Thymus (tissue), 11 donors: ENCODE data around the gene RCOR1. TPM values are rescaled to one million over a fixed set of nuclear protein-coding genes. Genes with fewer than 3 reads are reported as not detected.

Experiments used
- DNase-seq, 9 donors: peaks; one replicate each; pipeline ENCODE4 v3.0.0-alpha.2; 2013; ENCODE audit warnings: low spot score in 9 of 9, low read depth in 6 of 9, missing footprints in 1 of 9
- H3K27ac ChIP-seq, 2 donors: one replicate each; pipeline ENCODE4 v1.5.1; 2013; ENCODE audit warnings: control low read depth in 1 of 2, low read depth in 1 of 2, low read length in 1 of 2, mild to moderate bottlenecking in 1 of 2, moderate library complexity in 1 of 2
- H3K27me3 ChIP-seq, 2 donors: one replicate each; pipeline ENCODE4 v1.5.1; 2013; ENCODE audit warnings: low read length in 1 of 2; ENCODE audit not compliant: control insufficient read depth in 2 of 2, insufficient read depth in 1 of 2
- H3K36me3 ChIP-seq, 2 donors: one replicate each; pipeline ENCODE4 v1.5.1; 2013; ENCODE audit warnings: low read length in 1 of 2, mild to moderate bottlenecking in 1 of 2, moderate library complexity in 1 of 2; ENCODE audit not compliant: control insufficient read depth in 2 of 2, insufficient read depth in 2 of 2
- H3K4me1 ChIP-seq, 2 donors: one replicate each; pipeline ENCODE4 v1.5.1; 2013; ENCODE audit warnings: low read length in 2 of 2; ENCODE audit not compliant: control insufficient read depth in 2 of 2, insufficient read depth in 2 of 2
- H3K4me3 ChIP-seq, 2 donors: one replicate each; pipeline ENCODE4 v1.5.1; 2013; ENCODE audit warnings: low read length in 2 of 2, control low read depth in 1 of 2, mild to moderate bottlenecking in 1 of 2
- H3K9me3 ChIP-seq, 2 donors: one replicate each; pipeline ENCODE4 v1.5.1; 2013; ENCODE audit warnings: low read length in 1 of 2, mild to moderate bottlenecking in 1 of 2; ENCODE audit not compliant: control insufficient read depth in 2 of 2, insufficient read depth in 1 of 2
- WGBS: extraction: QIAGEN DNeasy Blood & Tissue Kit; methylation state at CpG from one replicate; pipeline ENCODE4 v1.1.7; 2013; 5-methylcytosine and 5-hydroxymethylcytosine counted together
- polyA plus RNA-seq: library from polyadenylated mRNA; stranded (reverse); fragments of 200-250 nt; gene quantifications from one replicate; pipeline ENCODE4 v1.2.3, GENCODE V29; 2013
- total RNA-seq: library from RNA; stranded (reverse); fragments of 120-200 nt; gene quantifications from one replicate; pipeline ENCODE4 v1.2.4, GENCODE V29; 2013
- donor health status: healthy.

RCOR1 gene
- total and polyA plus RNA-seq, 2 donors, result 9.2 to 9.7 TPM

- no peaks in the 10 kb centered on the region for H3K4me1 ChIP-seq
- no peaks in the 10 kb centered on the region for H3K9me3 ChIP-seq
- 96% methylated on average over 2 of the region's 2 CpGs for WGBS
- no peak overlapping the region for H3K27ac ChIP-seq
- no peak overlapping the region for H3K4me3 ChIP-seq
- H3K36me3 ChIP-seq, result no peaks in the 10 kb centered on the region
- DNase-seq, result no peak
- no peaks in the 10 kb centered on the region for H3K27me3 ChIP-seq
Measured at GRCh38 chr14:102667703-102668102, 75.3 kb downstream of the RCOR1 start.

DNA sequence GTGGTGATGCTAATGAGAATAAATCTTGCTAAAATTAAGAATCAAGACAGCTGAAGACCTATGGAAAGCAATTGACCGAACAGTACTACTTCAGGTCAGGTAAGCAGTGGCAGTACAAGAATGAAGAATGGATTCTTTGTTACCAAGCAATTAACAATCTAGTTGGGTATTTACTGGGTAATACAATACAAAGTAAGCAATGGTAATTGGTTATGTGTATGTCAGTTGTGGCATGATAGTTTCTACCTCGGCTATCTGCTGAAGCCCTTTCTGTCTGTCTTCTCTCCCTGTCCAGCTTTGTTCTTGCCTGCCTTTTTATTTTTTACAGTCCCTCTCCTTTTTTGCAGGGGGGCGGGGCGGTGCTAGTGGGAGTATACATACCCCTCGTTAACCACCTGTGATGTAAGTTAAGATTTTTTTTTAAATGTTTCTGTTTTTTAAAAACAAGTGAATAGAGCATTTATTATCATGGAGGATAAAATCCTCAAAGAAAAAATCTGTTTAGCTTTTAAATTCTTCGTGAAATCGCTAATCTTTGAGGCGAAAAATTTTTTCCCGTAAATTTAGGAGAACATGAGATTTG lies 75.9 kb downstream of the RCOR1 start:
- Histone ChIP-seq H3K36me3 (no peaks in the 10 kb centered on the region), H3K9me3 (no peaks in the 10 kb centered on the region), H3K4me3 (no peak overlapping the region), H3K4me1 (no peaks in the 10 kb centered on the region), H3K27me3 (no peaks in the 10 kb centered on the region), H3K27ac (no peak overlapping the region)
- 97% methylated on average over 9 of the region's 9 CpGs for WGBS
- no peak for DNase-seq

DNA sequence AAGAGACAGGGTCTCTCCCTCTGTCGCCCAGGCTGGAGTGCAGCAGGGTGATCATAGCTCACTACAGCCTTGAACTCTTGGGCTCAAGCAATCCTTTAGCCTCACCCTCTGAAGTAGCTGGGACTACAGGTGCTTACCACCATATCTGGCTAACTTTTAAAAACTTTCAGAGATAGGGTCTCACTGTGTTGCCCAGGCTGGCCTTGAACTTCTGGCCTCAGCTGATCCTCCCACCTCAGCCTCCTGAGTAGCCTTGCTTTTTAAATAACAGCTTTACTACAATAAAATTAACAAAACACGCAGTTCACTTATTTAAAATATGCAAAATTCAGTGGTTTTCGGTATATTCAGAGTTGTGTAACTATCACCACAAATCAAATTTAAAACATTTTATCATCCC lies 79.0 kb downstream of the RCOR1 start:
- whole genome bisulfite sequencing, result over 99% methylated on average over 3 of the region's 3 CpGs
- Histone ChIP-seq H3K36me3 (no peaks in the 10 kb centered on the region), H3K9me3 (no peaks in the 10 kb centered on the region), H3K4me1 (no peaks in the 10 kb centered on the region), H3K27ac (no peak overlapping the region), H3K27me3 (no peaks in the 10 kb centered on the region), H3K4me3 (no peak overlapping the region)
- no peak for DNase-seq

GRCh38 chr14:102672410-102672960 lies 80.0 kb downstream of the RCOR1 start:
- 98% methylated on average over 5 of the region's 5 CpGs for WGBS
- Histone ChIP-seq H3K36me3 (no peaks in the 10 kb centered on the region), H3K27me3 (no peaks in the 10 kb centered on the region), H3K4me1 (no peaks in the 10 kb centered on the region), H3K4me3 (no peak overlapping the region), H3K9me3 (no peaks in the 10 kb centered on the region), H3K27ac (no peak overlapping the region)
- no peak for DNase-seq

GRCh38 chr14:102675396-102675795 lies 82.9 kb downstream of the RCOR1 start:
- WGBS, result 97% methylated on average over 3 of the region's 3 CpGs
- no peak for DNase-seq
- no peak overlapping the region for H3K4me3 ChIP-seq
- H3K9me3 ChIP-seq, result no peaks in the 10 kb centered on the region
- H3K27me3 ChIP-seq, result no peaks in the 10 kb centered on the region
- no peaks in the 10 kb centered on the region for H3K4me1 ChIP-seq
- no peak overlapping the region for H3K27ac ChIP-seq
- no peaks in the 10 kb centered on the region for H3K36me3 ChIP-seq

DNA sequence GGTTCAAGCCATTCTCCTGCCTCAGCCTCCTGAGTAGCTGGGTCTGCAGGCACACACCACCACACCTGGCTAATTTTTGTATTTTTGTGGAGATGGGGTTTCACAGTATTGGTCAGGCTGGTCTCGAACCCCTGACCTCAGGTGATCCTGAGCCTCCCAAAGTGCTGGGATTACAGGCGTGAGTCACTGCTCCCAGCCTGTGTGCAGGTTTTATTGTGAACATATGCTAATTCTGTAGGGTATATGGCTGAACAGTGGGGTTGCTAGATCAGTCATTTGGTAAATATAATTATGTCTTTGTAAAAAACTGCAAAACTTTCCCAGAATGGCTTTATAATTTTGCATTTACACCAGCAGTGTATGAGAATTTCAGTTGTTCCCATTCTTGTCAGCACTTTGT lies 85.9 kb downstream of the RCOR1 start:
- H3K27ac ChIP-seq, result no peak overlapping the region
- peaks cover 3 to 10% of the 10 kb centered on the region in 2 donors for H3K36me3 ChIP-seq
- 100% methylated on average over 2 of the region's 2 CpGs for WGBS
- H3K4me3 ChIP-seq, result no peak overlapping the region
- H3K4me1 ChIP-seq, result no peaks in the 10 kb centered on the region
- DNase-seq, result no peak
- H3K9me3 ChIP-seq, result no peaks in the 10 kb centered on the region
- H3K27me3 ChIP-seq, result no peaks in the 10 kb centered on the region

DNA sequence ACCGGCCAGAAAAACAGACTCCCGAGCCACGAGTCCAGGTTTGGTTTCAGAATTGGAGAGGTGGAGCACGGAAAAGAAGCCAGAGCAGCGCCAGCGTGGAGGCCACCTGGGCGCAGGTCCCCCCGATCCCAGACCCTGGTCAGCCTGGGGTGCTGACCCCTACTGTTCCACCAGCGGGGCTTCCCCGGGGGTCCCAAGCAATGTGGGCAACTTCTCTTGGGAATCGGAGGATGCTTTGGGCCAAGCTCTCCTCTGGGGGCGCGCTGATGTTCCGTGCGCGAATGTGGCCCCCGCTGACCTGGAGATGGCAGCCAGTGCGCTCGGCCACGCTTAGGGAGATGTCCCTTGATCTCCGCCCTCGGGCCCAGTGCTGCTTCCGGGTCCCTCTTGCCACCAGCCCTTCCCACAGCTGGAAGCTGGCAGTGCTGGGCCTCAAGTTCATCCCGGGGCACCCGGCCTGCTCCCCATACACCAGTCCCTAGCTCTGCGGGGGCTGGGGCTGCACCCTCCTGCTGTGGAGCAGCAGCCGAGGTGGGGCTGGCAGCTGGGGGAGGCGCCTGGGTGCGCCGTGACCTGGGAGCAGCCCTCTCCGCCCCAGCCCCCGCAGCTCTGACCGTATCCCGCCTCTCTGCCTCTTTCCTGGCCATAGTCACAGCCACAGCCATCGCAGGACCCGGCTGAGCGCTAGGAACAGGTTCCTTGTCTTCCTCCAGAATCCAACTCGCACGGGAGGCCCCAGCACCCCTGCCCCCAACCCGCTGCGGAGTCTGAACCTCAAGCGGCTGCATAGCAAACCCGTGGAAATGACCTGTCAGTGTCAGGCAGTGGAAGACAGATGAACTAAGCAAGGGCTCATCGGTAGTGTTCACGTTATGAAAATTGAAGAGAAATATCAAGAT lies 91.2 kb downstream of the RCOR1 start:
- H3K27ac ChIP-seq, result no peak overlapping the region
- no peak for DNase-seq
- no peaks in the 10 kb centered on the region for H3K4me1 ChIP-seq
- peaks cover 9 to 15% of the 10 kb centered on the region in 2 donors for H3K36me3 ChIP-seq
- 97% methylated on average over 45 of the region's 45 CpGs for WGBS
- no peaks in the 10 kb centered on the region for H3K27me3 ChIP-seq
- no peak overlapping the region for H3K4me3 ChIP-seq
- H3K9me3 ChIP-seq, result no peaks in the 10 kb centered on the region

GRCh38 chr14:102684298-102684663 lies 91.8 kb downstream of the RCOR1 start:
- no peaks in the 10 kb centered on the region for H3K9me3 ChIP-seq
- DNase-seq, result no peak
- WGBS, result 98% methylated on average over 6 of the region's 6 CpGs
- H3K4me3 ChIP-seq, result no peak overlapping the region
- H3K27me3 ChIP-seq, result no peaks in the 10 kb centered on the region
- H3K4me1 ChIP-seq, result no peaks in the 10 kb centered on the region
- peaks cover 9 to 15% of the 10 kb centered on the region in 2 donors for H3K36me3 ChIP-seq
- no peak overlapping the region for H3K27ac ChIP-seq

- Histone ChIP-seq H3K4me1 (no peaks in the 10 kb centered on the region), H3K36me3 (peaks cover 9 to 15% of the 10 kb centered on the region in 2 donors), H3K4me3 (no peak overlapping the region), H3K27me3 (no peaks in the 10 kb centered on the region), H3K27ac (no peak overlapping the region), H3K9me3 (no peaks in the 10 kb centered on the region)
- no peak for DNase-seq
- 97% methylated on average over 7 of the region's 7 CpGs for WGBS
Measured at GRCh38 chr14:102686196-102686801, 93.8 kb downstream of the RCOR1 start.
